Tibial nerve (tissue), 4 donors: ENCODE results near the gene ANXA11. TPM values are rescaled to one million over a fixed set of nuclear protein-coding genes. Genes with fewer than 3 reads are reported as not detected.
A peak's percentile ranks its signal among the peaks of the same experiment; 100 is the strongest.

Experiments
- DNase-seq, 2 donors: peaks; one replicate each; pipeline ENCODE4 v3.0.0-alpha.2; 2019; ENCODE audit warnings: low spot score in 2 of 2
- H3K27ac ChIP-seq, 4 donors: fragments of 200-600 bp; sonication (generic) in 3 of 4; one replicate each; pipeline ENCODE4 v1.5.1; 2017 to 2019; ENCODE audit warnings: mild to moderate bottlenecking in 1 of 4
- H3K27me3 ChIP-seq, 2 donors: fragments of 200-600 bp; sonication (generic) in 1 of 2; one replicate each; pipeline versions ENCODE4 v1.5.1 to v1.6.0; 2017 to 2019
- H3K36me3 ChIP-seq, 3 donors: fragments of 200-600 bp; sonication (generic); one replicate each; pipeline ENCODE4 v1.5.1; 2018 to 2019
- H3K4me1 ChIP-seq, 4 donors: fragments of 200-600 bp; sonication (generic) in 3 of 4; one replicate each; pipeline ENCODE4 v1.5.1; 2017 to 2019
- H3K4me3 ChIP-seq, 4 donors: fragments of 200-600 bp; sonication (generic) in 3 of 4; one replicate each; pipeline ENCODE4 v1.5.1; 2017 to 2019; ENCODE audit warnings: mild to moderate bottlenecking in 1 of 4, moderate library complexity in 1 of 4
- H3K9me3 ChIP-seq, 4 donors: fragments of 200-600 bp; sonication (generic) in 3 of 4; one replicate each; pipeline ENCODE4 v1.5.1; 2017 to 2019
- EP300 ChIP-seq, 2 donors: sonication (generic); formaldehyde crosslinking; IDR thresholded peaks; one replicate each; pipeline ENCODE4 v1.6.1; 2017; ENCODE audit warnings: antibody characterized with exemption in 2 of 2, mild to moderate bottlenecking in 1 of 2
- POLR2A ChIP-seq, 2 donors: fragments of 450-650 bp; IDR thresholded peaks; one replicate each; pipeline ENCODE4 v1.6.1; 2017; ENCODE audit warnings: antibody characterized with exemption in 2 of 2, mild to moderate bottlenecking in 2 of 2, moderate library complexity in 2 of 2
- WGBS, 2 donors: methylation state at CpG; one replicate each; pipeline ENCODE4 v1.1.5; 2018; 5-methylcytosine and 5-hydroxymethylcytosine counted together
- total RNA-seq, 4 donors: library from RNA; depleted of rRNA; stranded (reverse); fragments of >200 nt; gene quantifications; one replicate each; pipeline ENCODE4 v1.1.0, GENCODE V29; 2016
- TF ChIP-seq, protein P1 (sequence below), 5 experiments: fragments of 200-600 bp in 3 of 5; fragments of 450-650 bp in 2 of 5; sonication (generic) in 3 of 5; IDR thresholded peaks; one replicate each; pipeline ENCODE4 v1.5.1; 2016 to 2019; ENCODE audit warnings: antibody characterized with exemption in 5 of 5, mild to moderate bottlenecking in 3 of 5, moderate library complexity in 2 of 5

Gene ANXA11
- total RNA-seq, 4 donors from 2014 or later, result 99.8 to 128 (median 113) TPM

DNA sequence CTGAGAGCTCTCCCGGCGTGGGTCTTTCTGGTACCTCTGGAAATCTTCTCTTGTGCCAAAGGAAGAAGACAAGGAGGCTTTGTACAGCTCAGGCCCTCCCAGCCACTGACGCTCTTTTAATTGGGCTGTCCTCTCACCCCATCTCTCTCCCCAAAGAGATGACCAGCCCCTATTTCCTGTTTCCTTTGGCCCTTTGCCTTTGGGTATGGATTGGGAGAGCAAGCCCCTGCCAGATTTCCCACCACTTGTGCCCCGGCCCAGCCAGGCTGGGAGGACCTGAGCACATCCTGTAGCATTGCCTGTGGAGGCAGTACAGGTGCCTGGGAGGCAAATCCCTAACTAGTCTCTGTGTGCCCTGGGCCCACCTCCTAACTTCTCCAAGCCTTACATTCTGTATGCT is 78.5 kb downstream of the ANXA11 start:
- H3K9me3 ChIP-seq, result no peaks in the 10 kb centered on the region
- 10 to 26% methylated on average over 4 of the region's 4 CpGs for WGBS, 2 donors
- peak overlapping the region in 2 of 4 donors; percentile 15 to 25 for H3K27ac ChIP-seq
- H3K36me3 ChIP-seq, result no peaks in the 10 kb centered on the region
- no peak overlapping the region for H3K4me3 ChIP-seq
- H3K4me1 ChIP-seq, result peaks cover 0 to 8% (median 0%) of the 10 kb centered on the region in 4 donors
- H3K27me3 ChIP-seq, result no peaks in the 10 kb centered on the region
- DNase-seq, result no peak
- no peak for TF ChIP-seq POLR2A (IDR thresholded peaks at IDR 0.05)
- TF ChIP-seq, protein P1, sequence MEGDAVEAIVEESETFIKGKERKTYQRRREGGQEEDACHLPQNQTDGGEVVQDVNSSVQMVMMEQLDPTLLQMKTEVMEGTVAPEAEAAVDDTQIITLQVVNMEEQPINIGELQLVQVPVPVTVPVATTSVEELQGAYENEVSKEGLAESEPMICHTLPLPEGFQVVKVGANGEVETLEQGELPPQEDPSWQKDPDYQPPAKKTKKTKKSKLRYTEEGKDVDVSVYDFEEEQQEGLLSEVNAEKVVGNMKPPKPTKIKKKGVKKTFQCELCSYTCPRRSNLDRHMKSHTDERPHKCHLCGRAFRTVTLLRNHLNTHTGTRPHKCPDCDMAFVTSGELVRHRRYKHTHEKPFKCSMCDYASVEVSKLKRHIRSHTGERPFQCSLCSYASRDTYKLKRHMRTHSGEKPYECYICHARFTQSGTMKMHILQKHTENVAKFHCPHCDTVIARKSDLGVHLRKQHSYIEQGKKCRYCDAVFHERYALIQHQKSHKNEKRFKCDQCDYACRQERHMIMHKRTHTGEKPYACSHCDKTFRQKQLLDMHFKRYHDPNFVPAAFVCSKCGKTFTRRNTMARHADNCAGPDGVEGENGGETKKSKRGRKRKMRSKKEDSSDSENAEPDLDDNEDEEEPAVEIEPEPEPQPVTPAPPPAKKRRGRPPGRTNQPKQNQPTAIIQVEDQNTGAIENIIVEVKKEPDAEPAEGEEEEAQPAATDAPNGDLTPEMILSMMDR (IDR thresholded peaks at IDR 0.05), result no peak
- TF ChIP-seq EP300 (IDR thresholded peaks at IDR 0.05), result no peak

DNA sequence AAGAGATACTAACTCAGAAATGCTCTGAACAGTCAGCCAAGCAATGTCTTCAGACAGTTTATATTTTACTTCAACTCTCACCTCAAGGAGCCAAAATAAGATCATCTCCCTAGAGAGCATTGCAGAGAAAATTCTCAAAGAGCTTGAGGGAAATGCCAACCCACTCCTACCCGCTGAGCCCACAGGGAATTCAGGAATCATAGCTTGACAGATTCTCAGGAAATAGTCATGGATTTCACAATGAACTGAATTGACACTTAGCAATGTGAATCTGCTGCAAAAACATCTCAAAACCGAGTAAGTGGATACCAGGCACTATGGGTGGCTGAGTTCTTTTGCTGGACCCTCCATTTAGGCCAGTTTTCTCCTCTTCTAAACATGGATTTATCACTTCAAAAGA is 82.6 kb downstream of the ANXA11 start:
- no peaks in the 10 kb centered on the region for H3K9me3 ChIP-seq
- peaks cover 0 to 6% (median 0%) of the 10 kb centered on the region in 4 donors for H3K4me1 ChIP-seq
- no peaks in the 10 kb centered on the region for H3K36me3 ChIP-seq
- H3K27ac ChIP-seq, result no peak overlapping the region
- no peaks in the 10 kb centered on the region for H3K27me3 ChIP-seq
- no peak overlapping the region for H3K4me3 ChIP-seq
- TF ChIP-seq EP300 (IDR thresholded peaks at IDR 0.05), result no peak
- TF ChIP-seq, protein P1 (IDR thresholded peaks at IDR 0.05), result no peak
- no peak for TF ChIP-seq POLR2A (IDR thresholded peaks at IDR 0.05)
- WGBS, 2 donors, result 62 to 69% methylated on average over 2 of the region's 2 CpGs
- no peak for DNase-seq

DNA sequence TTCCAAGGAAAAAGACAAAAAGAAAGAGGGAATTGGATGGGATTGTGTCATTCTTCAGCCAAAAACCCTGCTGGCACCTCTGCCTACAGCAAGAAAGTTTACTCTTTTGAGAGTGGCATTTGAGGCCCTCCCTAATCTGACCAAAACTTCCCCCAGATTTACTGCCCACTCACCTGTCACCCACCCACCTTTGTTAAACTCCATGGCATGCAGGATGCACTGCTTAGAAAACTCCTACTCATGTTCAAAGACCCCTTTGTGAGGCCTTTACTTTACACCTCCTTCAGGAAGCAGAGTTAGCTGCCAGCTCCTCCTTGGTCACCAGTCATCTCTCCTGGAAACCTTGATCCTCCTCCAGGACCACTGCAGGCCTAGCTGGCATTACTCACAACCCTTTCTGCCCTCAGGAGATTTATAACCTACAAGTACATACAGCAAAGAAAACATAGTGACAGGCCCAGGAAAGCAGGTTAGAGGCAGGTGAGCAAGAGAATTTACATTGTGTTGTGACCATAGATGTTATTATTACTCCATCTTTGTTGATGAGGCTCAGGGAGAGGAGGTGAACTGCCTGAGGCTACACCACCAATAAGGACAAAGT is 83.1 kb downstream of the ANXA11 start:
- no peak for DNase-seq
- Histone ChIP-seq H3K27ac (no peak overlapping the region), H3K36me3 (no peaks in the 10 kb centered on the region), H3K27me3 (no peaks in the 10 kb centered on the region), H3K4me1 (peaks cover 0 to 6% (median 0%) of the 10 kb centered on the region in 4 donors), H3K9me3 (no peaks in the 10 kb centered on the region), H3K4me3 (no peak overlapping the region)
- TF ChIP-seq, protein P1 (IDR thresholded peaks at IDR 0.05), result no peak
- TF ChIP-seq EP300 (IDR thresholded peaks at IDR 0.05) (no peak), POLR2A (IDR thresholded peaks at IDR 0.05) (no peak)

DNA sequence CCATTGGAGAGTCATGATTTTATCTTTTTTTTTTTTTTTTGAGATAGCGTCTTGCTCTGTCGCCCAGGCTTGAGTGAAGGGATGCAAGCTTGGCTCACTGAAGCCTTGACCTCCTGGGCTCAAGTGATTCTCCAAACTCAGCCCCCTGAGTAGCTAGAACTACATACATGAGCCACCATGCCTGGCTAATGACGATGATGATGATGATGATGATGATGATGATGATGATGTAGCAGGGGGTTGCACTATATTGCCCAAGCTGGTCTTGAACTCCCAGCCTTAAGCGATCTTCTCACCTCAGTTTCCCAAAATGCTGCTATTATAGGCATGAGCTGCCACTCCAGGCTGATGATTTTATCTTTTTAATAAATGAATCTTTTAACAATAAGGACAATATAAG is 86.7 kb downstream of the ANXA11 start:
- Histone ChIP-seq H3K4me3 (no peak overlapping the region), H3K9me3 (no peaks in the 10 kb centered on the region), H3K4me1 (no peaks in the 10 kb centered on the region), H3K36me3 (no peaks in the 10 kb centered on the region), H3K27ac (no peak overlapping the region), H3K27me3 (no peaks in the 10 kb centered on the region)
- DNase-seq, result no peak
- TF ChIP-seq POLR2A (IDR thresholded peaks at IDR 0.05) (no peak), EP300 (IDR thresholded peaks at IDR 0.05) (no peak)
- TF ChIP-seq, protein P1 (IDR thresholded peaks at IDR 0.05), result no peak
- 77 to 88% methylated on average over 4 of the region's 4 CpGs for WGBS, 2 donors

DNA sequence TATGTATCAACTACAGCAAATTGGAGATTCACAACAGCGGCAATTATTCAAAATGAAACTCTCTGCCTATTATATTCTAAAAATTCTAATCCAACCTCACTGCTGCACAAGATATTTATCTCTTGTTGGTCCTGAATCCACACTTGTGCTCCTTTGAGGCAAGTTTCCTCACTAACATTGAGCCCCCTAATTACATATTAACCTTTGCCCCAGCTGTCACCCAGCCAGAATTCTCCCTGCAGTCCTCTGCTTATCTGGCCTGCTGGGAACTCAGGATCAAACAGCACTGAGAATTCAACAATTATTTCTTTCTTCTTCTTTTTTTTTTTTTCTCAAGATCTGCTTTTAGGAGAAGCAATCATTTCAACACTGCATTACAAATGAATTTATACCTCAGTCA is 94.4 kb downstream of the ANXA11 start:
- Histone ChIP-seq H3K27ac (peak overlapping the region in 1 of 4 donors; percentile 64), H3K27me3 (no peaks in the 10 kb centered on the region), H3K36me3 (no peaks in the 10 kb centered on the region), H3K4me3 (no peak overlapping the region), H3K4me1 (peaks cover 0 to 12% (median 4%) of the 10 kb centered on the region in 4 donors), H3K9me3 (peaks cover 0 to 19% (median 4%) of the 10 kb centered on the region in 4 donors)
- 55 to 70% methylated on average over 1 of the region's 1 CpG for WGBS, 2 donors
- no peak for DNase-seq
- no peak for TF ChIP-seq POLR2A (IDR thresholded peaks at IDR 0.05)
- TF ChIP-seq, protein P1 (IDR thresholded peaks at IDR 0.05), result no peak
